KBM-7 (cell line): Measurements from ENCODE around the gene CREBL2.

Source experiments
- DNase-seq: peaks from one replicate; pipeline ENCODE4 v3.0.0-alpha.2; 2015
- in situ Hi-C: fragments of 300-500 bp; cut with MboI; formaldehyde crosslinking; loops from 2 replicates; pipeline ENCODE4 v1.14.3; 2020; ENCODE audit warnings: low sequenced_read_pairs, low pct_unique_long_range_greater_than_20kb, mixed read lengths

Gene CREBL2

GRCh38 chr12:12691549-12691948 is 79.9 kb downstream of the CREBL2 start:
- in situ Hi-C loops, result loop anchor here (25.0 kb wide), 2 partner anchors 304 to 604 kb away; no protein-coding TSS in a partner anchor
- DNase-seq, result no peak

DNA sequence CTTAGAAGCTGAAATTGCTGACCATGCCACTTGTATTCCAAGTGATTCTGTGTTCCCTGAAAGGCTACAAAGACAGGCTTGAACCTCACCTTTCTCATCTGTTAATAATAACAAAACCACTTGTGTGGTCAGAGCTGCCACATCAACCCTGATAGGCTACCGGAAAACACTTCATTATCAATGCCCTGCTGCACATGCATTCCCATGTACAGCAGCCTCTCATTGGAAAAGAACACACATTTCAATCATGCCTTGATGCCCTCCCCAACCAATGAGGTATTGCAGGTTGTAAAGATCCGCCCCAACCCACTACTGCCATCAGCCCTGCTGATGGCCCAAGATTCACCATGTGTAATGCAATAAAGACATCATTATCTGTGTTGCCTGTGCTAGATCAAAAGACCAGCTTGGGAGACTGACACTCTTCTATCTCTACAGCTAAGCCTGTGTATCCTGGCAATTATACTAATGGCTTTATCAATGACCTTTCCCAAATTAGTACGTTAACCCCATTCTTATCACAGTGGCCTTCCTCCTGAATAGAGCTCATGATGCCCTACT is 81.5 kb downstream of the CREBL2 start:
- in situ Hi-C loops, result loop anchor here (25.0 kb wide), 2 partner anchors 306 to 606 kb away; no protein-coding TSS in a partner anchor
- DNase-seq, result no peak
